HG03469 (cell line): ENCODE measurements around the gene ACACB.

Experiments used
- ATAC-seq: cut with Tn5 transposase; IDR thresholded peaks from one replicate; pipeline ENCODE4 v1.9.1; 2021; ENCODE audit warnings: mild to moderate bottlenecking, moderate library complexity, moderate number of reproducible peaks; ENCODE audit not compliant: unreplicated experiment

Gene ACACB

DNA sequence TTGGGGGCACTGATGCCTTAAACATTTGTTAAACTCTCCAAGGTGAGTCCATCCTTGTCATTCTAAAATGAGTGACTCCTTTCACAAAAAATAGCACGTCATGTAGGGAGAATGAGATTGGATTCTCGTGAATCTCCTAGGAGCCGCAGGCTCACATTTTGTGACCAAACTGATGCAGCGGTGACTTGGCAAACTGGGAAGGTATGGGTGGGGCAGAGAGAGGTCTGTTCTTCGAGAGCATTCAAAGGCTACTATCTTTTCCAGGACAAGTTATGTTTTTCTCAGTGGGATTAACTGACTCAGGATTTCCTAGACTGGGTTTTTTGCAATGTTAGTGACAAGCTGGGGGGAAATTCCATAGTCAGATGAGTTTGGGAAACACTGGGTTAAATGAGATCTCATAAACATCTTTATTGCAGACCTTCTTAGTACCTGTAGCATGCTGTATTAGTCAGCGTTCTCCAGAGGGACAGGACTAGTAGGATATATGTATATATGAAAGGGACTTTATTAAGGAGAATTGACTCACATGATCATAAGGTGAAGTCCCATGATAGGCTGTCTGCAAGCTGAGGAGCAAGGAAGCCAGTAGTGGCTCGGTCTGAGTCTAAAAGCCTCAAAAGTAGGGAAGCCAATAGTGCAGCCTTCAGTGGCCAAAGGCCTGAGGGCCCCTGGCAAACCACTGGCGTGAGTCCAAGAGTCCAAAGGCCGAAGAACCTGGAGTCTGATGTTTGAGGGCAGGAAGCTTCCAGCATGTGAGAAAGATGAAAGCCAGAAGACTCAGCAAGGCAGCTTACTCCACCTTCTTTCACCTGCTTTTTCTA is 131.7 kb downstream of the ACACB start:
- no peak for ATAC-seq

DNA sequence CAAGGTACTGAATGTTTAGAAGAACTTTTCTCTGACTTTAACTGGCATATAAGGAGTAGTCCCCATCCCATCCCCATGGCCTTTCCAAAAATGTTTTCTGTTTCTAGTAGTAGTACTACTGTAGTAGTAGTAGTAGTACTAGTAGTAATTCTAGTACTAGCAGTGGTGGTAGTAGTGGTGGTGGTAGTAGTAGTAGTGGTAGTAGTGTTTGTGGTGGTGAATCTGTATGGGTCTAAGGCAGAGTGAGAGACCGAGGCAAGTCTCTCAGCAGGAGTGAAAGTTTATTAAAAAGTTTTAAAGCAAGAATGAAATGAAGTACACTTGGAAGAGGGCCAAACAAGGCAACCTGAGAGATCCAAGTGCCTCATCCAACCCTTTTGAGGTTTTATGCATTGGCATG is 134.1 kb downstream of the ACACB start:
- no peak for ATAC-seq

DNA sequence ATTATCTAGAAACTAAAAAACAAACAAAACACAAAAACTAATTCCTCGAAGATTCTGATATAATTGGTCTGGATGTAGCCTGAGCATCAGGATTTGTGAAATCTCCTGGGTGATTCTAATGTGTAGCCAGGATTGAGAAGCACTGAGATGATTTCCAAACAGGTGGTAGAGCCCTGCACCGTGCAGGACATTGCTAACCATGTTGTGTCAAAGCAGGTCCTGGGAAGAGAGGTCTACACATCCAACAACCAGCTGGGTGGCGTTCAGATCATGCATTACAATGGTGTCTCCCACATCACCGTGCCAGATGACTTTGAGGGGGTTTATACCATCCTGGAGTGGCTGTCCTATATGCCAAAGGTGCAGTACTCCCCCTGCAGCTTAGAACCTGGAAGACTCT is 136.4 kb downstream of the ACACB start:
- no peak for ATAC-seq

DNA sequence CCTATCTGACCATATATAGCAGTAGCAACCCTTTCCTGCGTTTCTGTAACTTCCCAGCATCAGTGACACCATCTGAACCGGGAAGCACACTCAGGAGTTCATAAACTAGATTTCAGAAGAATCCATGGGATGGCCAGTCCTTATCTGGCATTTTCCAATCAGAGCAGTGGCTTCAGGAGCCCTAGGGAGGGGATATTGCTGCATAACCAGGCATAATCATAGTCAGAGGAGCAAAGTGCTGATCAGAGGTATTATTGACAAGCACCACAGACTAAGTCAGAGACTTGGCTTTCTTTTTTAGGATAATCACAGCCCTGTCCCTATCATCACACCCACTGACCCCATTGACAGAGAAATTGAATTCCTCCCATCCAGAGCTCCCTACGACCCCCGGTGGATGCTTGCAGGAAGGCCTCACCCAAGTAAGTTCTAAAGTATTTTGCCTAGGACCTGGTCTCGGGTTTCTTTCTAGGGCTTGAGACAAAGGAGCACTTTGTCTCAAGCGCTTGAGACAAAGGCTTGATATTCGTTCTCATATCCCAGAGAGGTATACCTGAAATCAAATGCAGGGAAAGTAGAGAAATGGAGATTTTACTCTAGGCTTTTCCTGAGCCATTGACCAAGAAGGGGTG is 137.6 kb downstream of the ACACB start:
- ATAC-seq: no peak

DNA sequence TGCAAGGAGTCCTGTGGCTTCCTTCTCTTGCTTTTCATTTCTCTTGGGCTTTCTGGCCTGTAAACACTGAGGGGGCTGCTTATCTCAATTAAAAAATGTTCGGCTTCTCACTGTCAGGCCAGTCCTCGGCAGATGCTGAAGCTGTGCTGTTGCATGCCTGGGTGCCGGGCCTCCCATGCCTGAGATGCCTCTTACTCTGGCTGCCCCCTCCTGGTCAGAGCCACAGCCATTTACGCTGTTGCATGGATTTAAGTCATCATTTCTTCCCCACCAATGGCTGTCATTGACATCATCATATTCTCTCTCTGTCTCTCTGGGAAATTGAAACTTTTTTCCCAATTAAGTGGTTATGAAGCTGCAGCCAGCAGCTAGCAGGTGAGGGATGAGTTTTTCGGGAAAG is 139.0 kb downstream of the ACACB start:
- no peak for ATAC-seq

DNA sequence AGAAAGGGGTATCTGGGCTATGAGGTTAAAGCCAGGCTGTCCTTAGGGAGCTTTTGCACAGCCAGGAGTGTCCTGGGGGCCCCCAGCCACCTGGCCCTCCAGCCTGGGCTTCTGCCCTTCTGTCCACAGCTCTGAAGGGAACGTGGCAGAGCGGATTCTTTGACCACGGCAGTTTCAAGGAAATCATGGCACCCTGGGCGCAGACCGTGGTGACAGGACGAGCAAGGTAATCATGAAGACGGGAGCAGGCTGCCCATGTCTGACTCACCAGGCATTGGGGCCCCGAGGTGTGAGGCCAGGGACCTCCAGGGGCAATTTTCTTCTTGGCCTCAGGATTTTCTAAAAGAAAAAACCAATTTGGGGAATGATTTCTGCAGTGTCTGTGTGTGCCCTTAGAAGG is 139.6 kb downstream of the ACACB start:
- no peak for ATAC-seq

DNA sequence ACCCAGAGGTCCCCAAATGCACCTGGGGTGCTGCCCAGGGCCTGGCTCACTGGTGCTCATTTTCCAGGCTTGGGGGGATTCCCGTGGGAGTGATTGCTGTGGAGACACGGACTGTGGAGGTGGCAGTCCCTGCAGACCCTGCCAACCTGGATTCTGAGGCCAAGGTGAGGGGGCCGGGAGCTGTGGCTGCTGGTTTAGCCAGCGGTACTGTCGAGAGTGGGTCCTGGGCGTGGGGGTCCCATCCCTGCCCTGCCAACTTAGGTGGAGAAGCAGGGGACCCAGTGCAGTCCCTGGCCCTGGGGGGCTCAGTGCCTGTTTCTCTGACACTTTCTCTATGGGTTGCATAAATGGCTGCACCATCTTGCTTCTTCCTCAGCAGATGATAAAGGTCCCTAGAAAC is 141.8 kb downstream of the ACACB start:
- ATAC-seq: no peak

DNA sequence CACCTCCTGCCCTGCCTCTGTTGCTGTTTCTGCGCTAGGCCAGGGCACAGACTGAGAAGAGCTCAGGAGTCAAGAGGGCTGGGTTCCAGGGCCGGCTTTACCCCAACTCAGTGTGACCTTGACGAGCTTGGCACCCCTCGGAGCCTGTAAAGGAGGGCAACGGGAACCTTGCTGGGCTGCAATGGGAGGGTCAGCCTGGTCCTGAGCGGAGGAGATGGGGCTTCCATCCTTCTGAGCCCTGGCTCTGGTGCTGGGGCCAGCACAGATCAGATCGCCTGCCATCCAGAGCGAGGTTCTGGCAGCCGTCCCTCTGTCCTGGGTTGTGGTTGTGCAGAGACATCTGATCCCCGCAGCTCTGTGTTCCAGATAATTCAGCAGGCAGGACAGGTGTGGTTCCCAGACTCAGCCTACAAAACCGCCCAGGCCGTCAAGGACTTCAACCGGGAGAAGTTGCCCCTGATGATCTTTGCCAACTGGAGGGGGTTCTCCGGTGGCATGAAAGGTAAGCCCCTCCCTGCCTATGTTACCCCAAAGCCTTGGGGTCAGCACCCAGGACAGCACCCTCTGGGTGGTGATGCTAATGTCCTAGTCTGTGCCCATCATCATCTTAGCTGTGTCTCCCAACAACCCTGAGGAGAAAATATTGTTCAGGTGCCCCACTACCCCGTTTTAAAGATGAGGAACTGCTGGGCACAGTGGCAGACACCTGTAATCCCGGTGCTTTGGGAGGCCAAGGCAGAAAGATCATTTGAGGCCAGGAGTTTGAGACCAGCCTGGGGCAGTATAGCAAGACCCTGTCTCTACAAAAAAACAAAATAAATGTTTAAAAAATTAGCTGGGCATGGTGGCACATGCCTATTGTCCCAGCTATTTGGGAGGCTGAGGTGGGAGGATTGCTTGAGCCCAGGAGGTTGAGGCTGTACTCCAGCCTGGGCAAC is 142.5 kb downstream of the ACACB start:
- no peak for ATAC-seq

DNA sequence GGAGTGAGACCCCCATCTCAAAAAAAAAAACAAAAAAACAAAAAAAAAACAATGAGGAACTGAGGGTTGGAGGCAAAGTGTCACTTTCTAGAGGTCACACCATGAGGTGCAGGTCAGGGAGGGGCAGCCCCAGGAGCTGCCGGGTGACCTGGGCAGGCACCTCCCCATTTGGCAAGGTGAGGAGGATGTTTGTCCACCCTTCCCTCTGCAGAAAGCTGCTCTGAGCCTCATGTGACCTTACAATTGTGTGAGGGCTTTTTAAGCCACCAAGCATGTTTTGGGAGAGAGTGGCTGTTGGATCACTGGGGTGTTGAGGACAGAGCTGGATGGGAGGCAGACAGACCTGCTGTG is 143.1 kb downstream of the ACACB start:
- ATAC-seq: no peak

DNA sequence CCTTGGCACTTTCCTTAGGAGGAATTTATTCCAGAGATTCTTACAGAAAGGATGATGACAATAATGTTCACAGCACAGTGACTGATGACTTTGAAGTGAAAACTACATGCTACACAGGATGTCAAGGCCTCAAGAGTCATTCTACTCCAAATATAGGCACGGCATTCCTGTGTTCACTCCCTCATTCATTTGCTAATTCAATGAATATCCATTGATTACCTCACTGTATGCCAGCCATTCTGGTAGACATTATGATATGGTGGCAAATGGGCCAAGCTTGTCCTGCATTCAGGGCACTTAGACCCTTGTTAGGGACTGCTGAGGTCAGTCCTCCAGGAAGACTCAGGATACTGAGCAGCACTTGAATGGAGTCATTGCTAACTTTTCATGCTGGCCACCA is 144.7 kb downstream of the ACACB start:
- no peak for ATAC-seq

DNA sequence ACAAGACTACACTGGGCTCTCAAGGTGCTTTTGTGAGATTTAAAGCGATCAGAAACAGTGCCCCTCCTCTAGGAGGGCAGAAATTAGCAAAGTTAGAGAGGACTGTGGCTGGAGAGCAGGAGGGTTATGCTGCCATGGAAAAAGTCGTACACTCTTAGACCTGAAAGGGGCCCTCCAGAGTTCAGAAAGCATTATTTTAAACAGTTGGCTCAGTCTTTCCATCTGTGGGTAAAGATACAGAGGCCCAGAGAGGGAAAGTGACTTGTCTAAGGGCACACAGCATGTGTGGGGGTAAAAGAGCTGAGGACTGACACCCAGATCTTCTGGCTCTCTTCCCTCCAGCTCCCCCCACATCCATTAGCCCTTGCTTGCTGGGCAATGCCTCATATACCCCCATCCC is 145.6 kb downstream of the ACACB start:
- ATAC-seq: no peak

DNA sequence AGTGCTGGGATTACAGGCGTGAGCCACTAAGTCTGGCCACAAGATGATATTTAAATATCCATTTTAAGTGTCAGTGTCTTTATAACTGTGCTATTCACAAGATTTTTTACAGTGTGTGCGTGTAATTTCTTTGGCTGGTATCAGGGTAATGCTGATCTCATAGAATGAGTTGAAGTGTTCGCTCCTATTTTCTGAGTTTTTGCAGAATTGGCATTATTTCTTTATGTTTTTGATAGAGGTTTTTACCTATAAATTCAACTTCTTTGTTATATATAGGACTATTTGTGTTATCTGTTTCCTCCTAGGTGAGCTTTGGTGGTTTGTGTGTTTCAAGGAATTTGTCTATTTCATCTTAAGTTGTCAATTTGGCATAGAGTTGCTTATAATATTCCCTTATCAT is 147.1 kb downstream of the ACACB start:
- ATAC-seq: no peak

DNA sequence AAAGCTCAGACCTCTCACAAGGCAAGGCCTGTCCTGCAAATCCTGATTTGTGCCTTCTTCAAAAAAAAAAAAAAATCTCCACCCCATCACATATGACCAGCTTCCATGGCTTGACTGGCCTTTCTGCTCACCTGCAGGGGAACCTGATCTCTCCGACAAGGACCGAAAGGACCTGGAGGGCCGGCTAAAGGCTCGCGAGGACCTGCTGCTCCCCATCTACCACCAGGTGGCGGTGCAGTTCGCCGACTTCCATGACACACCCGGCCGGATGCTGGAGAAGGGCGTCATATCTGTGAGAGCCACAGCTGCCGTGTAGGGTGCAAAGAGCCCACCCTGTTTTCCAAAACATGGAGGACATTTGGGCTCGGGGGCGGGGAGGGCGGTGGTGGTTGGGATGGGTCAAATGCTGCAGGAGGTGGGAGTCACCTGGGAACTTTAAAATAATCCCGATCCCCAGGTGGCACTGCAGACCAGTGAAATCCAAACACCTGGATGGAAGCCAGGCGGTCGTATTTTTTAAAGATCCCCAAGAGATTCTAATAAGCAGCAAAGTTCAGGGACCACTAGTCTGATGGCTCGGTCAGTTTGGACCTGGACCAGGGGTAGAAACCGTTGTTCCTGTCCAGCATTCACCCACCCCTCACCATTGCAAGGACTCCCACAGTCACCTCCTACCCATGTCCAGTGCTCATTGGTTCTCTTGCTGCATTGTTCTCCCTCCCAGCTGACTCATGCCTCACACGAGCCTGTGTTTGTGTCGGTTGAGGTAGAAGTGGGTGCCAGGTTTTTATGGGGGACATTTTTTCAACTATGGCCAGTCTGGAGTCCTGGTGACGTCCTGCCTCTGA is 147.9 kb downstream of the ACACB start:
- ATAC-seq: no peak

DNA sequence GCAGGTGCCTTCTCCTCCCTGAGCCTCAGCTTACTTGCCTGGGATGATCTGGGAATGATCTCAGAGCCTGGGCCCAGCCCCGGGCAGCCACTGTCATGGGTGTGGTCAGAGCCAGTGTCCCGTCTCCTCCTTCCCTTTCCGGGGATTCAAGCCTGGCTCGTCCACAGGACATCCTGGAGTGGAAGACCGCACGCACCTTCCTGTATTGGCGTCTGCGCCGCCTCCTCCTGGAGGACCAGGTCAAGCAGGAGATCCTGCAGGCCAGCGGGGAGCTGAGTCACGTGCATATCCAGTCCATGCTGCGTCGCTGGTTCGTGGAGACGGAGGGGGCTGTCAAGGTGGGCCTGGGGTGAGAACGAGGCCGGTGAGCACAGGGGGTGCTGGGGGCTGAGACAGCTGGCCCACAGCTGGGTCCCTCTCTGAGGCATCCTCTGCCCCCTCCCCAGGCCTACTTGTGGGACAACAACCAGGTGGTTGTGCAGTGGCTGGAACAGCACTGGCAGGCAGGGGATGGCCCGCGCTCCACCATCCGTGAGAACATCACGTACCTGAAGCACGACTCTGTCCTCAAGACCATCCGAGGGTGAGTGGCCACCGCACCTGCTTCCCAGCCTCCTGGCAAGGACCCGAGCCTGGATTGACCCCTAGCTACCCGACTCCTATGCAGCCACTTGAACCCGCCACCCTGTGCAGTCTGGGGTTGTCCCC is 148.7 kb downstream of the ACACB start:
- ATAC-seq: no peak

DNA sequence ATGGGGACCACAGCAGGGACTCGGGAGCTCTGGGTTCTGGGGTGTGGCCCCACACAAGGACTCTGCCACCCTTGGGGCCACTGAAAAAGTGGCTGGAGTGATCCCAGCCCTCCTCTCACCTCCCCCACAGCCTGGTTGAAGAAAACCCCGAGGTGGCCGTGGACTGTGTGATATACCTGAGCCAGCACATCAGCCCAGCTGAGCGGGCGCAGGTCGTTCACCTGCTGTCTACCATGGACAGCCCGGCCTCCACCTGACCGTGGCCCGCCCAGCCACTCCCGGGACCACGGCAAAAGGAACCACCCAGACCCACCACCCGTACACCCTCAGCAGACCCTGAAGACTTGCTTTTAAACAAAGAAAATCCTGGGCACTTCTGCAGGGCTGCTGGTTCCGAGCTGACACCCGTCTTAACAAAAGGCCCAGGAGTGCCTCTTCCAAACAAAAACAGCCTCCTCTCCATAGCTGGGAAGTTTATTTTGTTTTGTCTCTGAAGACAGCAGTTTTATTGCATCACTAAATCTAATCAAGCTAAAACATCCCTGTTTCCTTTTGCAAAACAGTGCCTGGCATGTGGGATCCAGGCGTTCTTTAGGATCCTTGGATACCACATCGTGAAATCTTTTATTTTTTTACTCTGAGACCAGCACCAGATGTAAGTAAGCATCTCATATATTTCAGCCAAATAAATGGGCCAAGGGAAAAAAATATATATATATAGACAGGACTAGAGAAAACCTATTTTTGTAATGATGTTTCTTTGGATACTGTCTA is 149.9 kb downstream of the ACACB start:
- ATAC-seq: no peak

DNA sequence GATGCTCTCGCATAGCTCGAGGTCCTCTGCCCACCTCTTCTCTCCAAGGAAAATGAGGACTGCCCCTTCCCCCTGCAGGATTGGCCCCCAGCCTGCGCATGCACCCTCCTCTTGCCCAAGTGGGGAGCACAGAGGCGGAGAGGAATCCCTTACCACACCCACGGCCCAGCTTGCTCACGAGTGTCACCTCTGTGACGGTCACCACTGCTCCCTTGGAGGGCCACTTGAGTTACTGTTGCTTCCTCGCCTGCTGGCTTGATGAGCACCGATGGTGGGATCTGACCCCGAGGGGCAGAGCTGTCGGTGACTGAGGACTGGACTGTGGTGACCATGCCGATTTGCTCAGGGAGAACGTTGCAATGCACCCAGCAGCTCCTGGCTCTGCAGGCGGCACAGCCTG is 151.0 kb downstream of the ACACB start:
- no peak for ATAC-seq

DNA sequence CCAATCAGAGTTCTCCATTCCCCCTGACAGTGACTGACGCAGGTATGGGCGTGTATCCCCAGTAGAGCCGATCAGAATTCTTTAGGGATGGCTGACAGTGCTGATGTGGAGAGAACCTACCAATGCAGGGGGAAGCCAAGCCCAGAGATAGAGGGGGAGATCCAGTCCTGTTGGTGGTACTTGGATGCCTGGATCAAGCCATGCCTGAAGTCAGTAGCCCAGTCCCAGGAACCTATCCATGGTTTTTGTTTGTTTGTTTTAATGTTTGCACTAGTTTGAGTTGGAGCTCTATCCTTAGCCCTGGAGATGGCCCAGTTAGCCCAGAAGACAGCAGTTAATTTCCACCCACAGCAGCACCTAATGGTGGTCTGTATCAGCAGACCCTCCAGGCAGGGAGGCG is 152.5 kb downstream of the ACACB start:
- no peak for ATAC-seq

DNA sequence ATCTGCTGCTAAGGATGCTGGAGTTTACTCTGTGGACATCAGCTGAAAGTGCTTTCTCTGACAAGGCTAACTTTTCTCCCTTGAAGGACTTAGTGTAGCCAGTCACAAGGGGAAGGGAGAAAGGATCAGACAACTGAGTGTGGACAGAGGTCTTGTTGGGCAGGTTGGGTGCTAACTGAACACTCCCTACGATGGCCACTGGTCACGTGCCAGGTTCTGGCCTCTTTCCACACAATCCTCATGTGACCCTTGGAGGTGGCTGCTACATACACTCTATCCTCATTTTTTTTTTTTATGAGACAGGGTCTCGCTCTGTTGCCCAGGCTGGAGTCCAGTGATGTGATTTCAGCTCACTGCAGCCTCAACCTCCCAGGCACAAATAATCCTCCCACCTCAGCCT is 153.0 kb downstream of the ACACB start:
- no peak for ATAC-seq

DNA sequence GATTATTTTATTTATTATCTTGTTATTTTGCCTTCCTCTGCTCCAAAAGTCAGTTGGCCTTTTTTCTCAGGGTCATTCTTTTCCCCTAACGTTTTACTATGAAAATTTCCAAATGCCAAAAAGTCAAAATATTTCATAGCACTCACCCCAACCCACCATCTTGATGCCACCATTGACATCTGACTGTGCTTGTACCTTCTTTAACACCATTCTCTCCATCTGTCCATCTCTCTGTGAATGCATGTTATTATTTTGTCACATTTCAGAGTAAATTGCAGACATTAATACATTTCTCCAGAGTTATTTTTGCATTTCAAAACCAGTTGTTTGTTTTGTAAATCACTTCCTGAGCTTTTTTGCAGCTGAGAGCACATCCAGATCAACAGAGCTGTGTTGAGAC is 154.1 kb downstream of the ACACB start:
- no peak for ATAC-seq
